GM21737 (cell line): ENCODE measurements around the gene RELN.
"Not testable (repeated sequence)": the region's sequence is repeated elsewhere in the genome, so short reads cannot be mapped to it uniquely, and the experiment has no call there.

Experiments
- ATAC-seq: cut with Tn5 transposase; IDR thresholded peaks from one replicate; pipeline ENCODE4 v1.9.1; 2021; ENCODE audit warnings: mild to moderate bottlenecking, moderate library complexity; ENCODE audit not compliant: unreplicated experiment

Gene RELN

GRCh38 chr7:103896826-103897225 is 92.6 kb downstream of the RELN start:
- not testable (repeated sequence) for ATAC-seq

- no peak for ATAC-seq
Measured at GRCh38 chr7:103894656-103895596, 94.5 kb downstream of the RELN start.

GRCh38 chr7:103893350-103893749 is 96.1 kb downstream of the RELN start:
- no peak for ATAC-seq

- no peak for ATAC-seq
Measured at GRCh38 chr7:103889451-103889850, 100.0 kb downstream of the RELN start.

- ATAC-seq: no peak
Measured at GRCh38 chr7:103888603-103889153, 100.8 kb downstream of the RELN start.

- ATAC-seq: no peak
Measured at GRCh38 chr7:103887853-103888602, 101.4 kb downstream of the RELN start.

- ATAC-seq: no peak
Measured at GRCh38 chr7:103887050-103887449, 102.4 kb downstream of the RELN start.

GRCh38 chr7:103879928-103880600 is 109.4 kb downstream of the RELN start:
- no peak for ATAC-seq

- no peak for ATAC-seq
Measured at GRCh38 chr7:103879411-103879810, 110.0 kb downstream of the RELN start.

- ATAC-seq: no peak
Measured at GRCh38 chr7:103877565-103877964, 111.9 kb downstream of the RELN start.

- no peak for ATAC-seq
Measured at GRCh38 chr7:103875718-103876117, 113.7 kb downstream of the RELN start.

GRCh38 chr7:103871473-103871872 is 118.0 kb downstream of the RELN start:
- ATAC-seq: no peak

GRCh38 chr7:103870664-103871063 is 118.8 kb downstream of the RELN start:
- ATAC-seq: no peak

GRCh38 chr7:103867874-103868273 is 121.6 kb downstream of the RELN start:
- ATAC-seq: no peak

GRCh38 chr7:103866919-103867318 is 122.5 kb downstream of the RELN start:
- ATAC-seq: no peak

GRCh38 chr7:103865442-103865841 is 124.0 kb downstream of the RELN start:
- no peak for ATAC-seq

GRCh38 chr7:103862302-103863035 is 127.0 kb downstream of the RELN start:
- ATAC-seq: no peak

- ATAC-seq: no peak
Measured at GRCh38 chr7:103859709-103860108, 129.7 kb downstream of the RELN start.

GRCh38 chr7:103857435-103857834 is 132.0 kb downstream of the RELN start:
- no peak for ATAC-seq

- ATAC-seq: no peak
Measured at GRCh38 chr7:103856929-103857328, 132.5 kb downstream of the RELN start.
